Suprapubic skin (tissue), 3 donors: ENCODE results near the gene TMEM229A.

Experiments
- CTCF ChIP-seq, 2 donors: fragments of 200-600 bp in 1 of 2; fragments of 450-650 bp in 1 of 2; sonication (generic) in 1 of 2; IDR thresholded peaks; one replicate each; pipeline ENCODE4 v1.5.1; 2016 to 2019; ENCODE audit warnings: antibody characterized with exemption in 2 of 2, mild to moderate bottlenecking in 1 of 2, moderate library complexity in 1 of 2
- POLR2A ChIP-seq, 2 donors: fragments of 450-650 bp; IDR thresholded peaks; one replicate each; pipeline ENCODE4 v1.6.1; 2017; ENCODE audit warnings: antibody characterized with exemption in 2 of 2, mild to moderate bottlenecking in 2 of 2, moderate library complexity in 2 of 2

GRCh38 chr7:123996327-123996625 is 36.6 kb downstream of the TMEM229A start:
- TF ChIP-seq POLR2A (IDR thresholded peaks at IDR 0.05) (no peak), CTCF (IDR thresholded peaks at IDR 0.05) (no peak)
